Colonic mucosa (tissue), 4 donors: Measurements from ENCODE around the gene SEMA3B. TPM values are rescaled to one million over a fixed set of nuclear protein-coding genes. Genes with fewer than 3 reads are reported as not detected.

Experiments
- DNase-seq: peaks from one replicate; pipeline ENCODE4 v3.0.0-alpha.2; 2020
- H3K27ac ChIP-seq: fragments of 200-600 bp; one replicate; pipeline ENCODE4 v1.8.0; 2021
- H3K27me3 ChIP-seq: fragments of 200-600 bp; one replicate; pipeline ENCODE4 v1.8.0; 2021
- H3K36me3 ChIP-seq: fragments of 200-600 bp; one replicate; pipeline ENCODE4 v1.8.0; 2021
- H3K4me1 ChIP-seq: fragments of 200-600 bp; one replicate; pipeline ENCODE4 v1.8.0; 2021; ENCODE audit warnings: mild to moderate bottlenecking
- H3K4me3 ChIP-seq: fragments of 200-600 bp; one replicate; pipeline ENCODE4 v1.8.0; 2021
- H3K9ac ChIP-seq, 2 donors: one replicate each; pipeline ENCODE4 v1.7.0; 2013; ENCODE audit warnings: control low read depth in 2 of 2, low read depth in 2 of 2, low read length in 2 of 2
- H3K9me3 ChIP-seq: fragments of 200-600 bp; one replicate; pipeline ENCODE4 v1.8.0; 2021
- CTCF ChIP-seq: fragments of 200-600 bp; IDR thresholded peaks from one replicate; pipeline ENCODE4 v1.8.0; 2022; ENCODE audit warnings: antibody characterized with exemption, mild to moderate bottlenecking
- intact Hi-C: fragments of 100-400 bp; cut with DNase I; formaldehyde crosslinking; loops from one replicate; pipeline ENCODE4 v1.14.1; 2022
- total RNA-seq, 2 donors: library from RNA; stranded (reverse); fragmentation: NEBNext Ultra II Directional in 1 of 2; extraction: Animal tissue kit (Norgen Biotek cat#: 25700) in 1 of 2; gene quantifications; one replicate each; pipeline ENCODE4 v1.2.1, GENCODE V29; 2021
- donor health status: healthy.
- donor health status: DM: no; HTN: no; CAD: no.
- donor health status: DM: no; HTN: no; CAD: no.

The SEMA3B gene
- total RNA-seq, 2 donors from 2014 or later = 51.6 to 57.0 TPM

GRCh38 chr3:50287262-50287661 lies 18.3 kb downstream of the SEMA3B start:
- Histone ChIP-seq H3K4me1 (peaks cover 8% of the 10 kb centered on the region), H3K4me3 (no peak overlapping the region), H3K27ac (no peak overlapping the region), H3K9me3 (no peaks in the 10 kb centered on the region), H3K27me3 (no peaks in the 10 kb centered on the region), H3K9ac (no peak overlapping the region), H3K36me3 (no peaks in the 10 kb centered on the region)
- intact Hi-C loops = no loop called here
- no peak for TF ChIP-seq CTCF
- no peak for DNase-seq

- no peak for TF ChIP-seq CTCF
- Histone ChIP-seq H3K9ac (no peak overlapping the region), H3K27me3 (no peaks in the 10 kb centered on the region), H3K9me3 (no peaks in the 10 kb centered on the region), H3K4me3 (no peak overlapping the region), H3K27ac (no peak overlapping the region), H3K4me1 (peaks cover 8% of the 10 kb centered on the region), H3K36me3 (no peaks in the 10 kb centered on the region)
- no peak for DNase-seq
- intact Hi-C loops = no loop called here
Observed at GRCh38 chr3:50288387-50289007, 19.6 kb downstream of the SEMA3B start.

- Histone ChIP-seq H3K27me3 (no peaks in the 10 kb centered on the region), H3K9ac (no peak overlapping the region), H3K36me3 (no peaks in the 10 kb centered on the region), H3K4me1 (peaks cover 8% of the 10 kb centered on the region), H3K4me3 (no peak overlapping the region), H3K27ac (no peak overlapping the region), H3K9me3 (no peaks in the 10 kb centered on the region)
- no peak for TF ChIP-seq CTCF
- DNase-seq = no peak
- intact Hi-C loops = no loop called here
Observed at GRCh38 chr3:50289130-50289529, 20.2 kb downstream of the SEMA3B start.

- H3K4me1 ChIP-seq = peaks cover 8% of the 10 kb centered on the region
- peak; percentile 31 for DNase-seq
- H3K27me3 ChIP-seq = no peaks in the 10 kb centered on the region
- no peak overlapping the region for H3K4me3 ChIP-seq
- intact Hi-C loops = no loop called here
- H3K36me3 ChIP-seq = no peaks in the 10 kb centered on the region
- TF ChIP-seq CTCF = no peak
- no peaks in the 10 kb centered on the region for H3K9me3 ChIP-seq
- no peak overlapping the region for H3K27ac ChIP-seq
- H3K9ac ChIP-seq = no peak overlapping the region
Observed at GRCh38 chr3:50290161-50290641, 21.3 kb downstream of the SEMA3B start.

GRCh38 chr3:50292159-50293078 lies 23.5 kb downstream of the SEMA3B start, which contains the start of gene IFRD2:
TSS of gene IFRD2 (minus strand) at chr3:50292429. CDS start at chr3:50292274, 155 bp downstream.
- H3K4me1 ChIP-seq = peaks cover 8% of the 10 kb centered on the region
- TF ChIP-seq CTCF = no peak
- intact Hi-C loops = no loop called here

More at GRCh38 chr3:50292159-50293078, 23.5 kb downstream of the SEMA3B start, which contains the start of gene IFRD2:
- DNase-seq = peak; percentile 97
- no peaks in the 10 kb centered on the region for H3K36me3 ChIP-seq
- H3K27ac ChIP-seq = peak within 1 kb of the TSS; percentile 57
- no peaks in the 10 kb centered on the region for H3K27me3 ChIP-seq
- H3K9ac ChIP-seq = peak within 1 kb of the TSS; percentile 80 to 94
- peak within 1 kb of the TSS; percentile 87 for H3K4me3 ChIP-seq
- no peaks in the 10 kb centered on the region for H3K9me3 ChIP-seq
